COR-L47 (cell line): ENCODE data around the gene RAB5A.
"Not testable (repeated sequence)": the region's sequence is repeated elsewhere in the genome, so short reads cannot be mapped to it uniquely, and the experiment has no call there.

Source experiments
- DNase-seq: peaks from one replicate; lab custom pipeline; 2025; lab: John Stamatoyannopoulos, UW

Gene RAB5A

GRCh38 chr3:19946832-19947548, at the start of gene RAB5A:
Gene RAB5A (plus strand): TSS chr3:19947097. CDS start chr3:19950899, 3,802 bp downstream.
- DNase-seq: peak; percentile 83

- DNase-seq: no peak
Observed at GRCh38 chr3:19898721-19899120, 48.2 kb upstream of the RAB5A start.

- DNase-seq: no peak
Observed at GRCh38 chr3:19899264-19899663, 47.6 kb upstream of the RAB5A start.

GRCh38 chr3:19899833-19900232, 47.1 kb upstream of the RAB5A start:
- not testable (repeated sequence) for DNase-seq

- DNase-seq: no peak
Observed at GRCh38 chr3:19901337-19901736, 45.6 kb upstream of the RAB5A start.

- DNase-seq: no peak
Observed at GRCh38 chr3:19901918-19902317, 45.0 kb upstream of the RAB5A start.

- DNase-seq: no peak
Observed at GRCh38 chr3:19903649-19904048, 43.2 kb upstream of the RAB5A start.

GRCh38 chr3:19907523-19907922, 39.4 kb upstream of the RAB5A start:
- DNase-seq: no peak

GRCh38 chr3:19911452-19911851, 35.4 kb upstream of the RAB5A start:
- no peak for DNase-seq

GRCh38 chr3:19917167-19917566, 29.7 kb upstream of the RAB5A start:
- no peak for DNase-seq

GRCh38 chr3:19920401-19921080, 26.4 kb upstream of the RAB5A start:
- DNase-seq: no peak

- DNase-seq: no peak
Observed at GRCh38 chr3:19931180-19931692, 15.7 kb upstream of the RAB5A start.

- DNase-seq: no peak
Observed at GRCh38 chr3:19931767-19932188, 15.1 kb upstream of the RAB5A start.

- no peak for DNase-seq
Observed at GRCh38 chr3:19932422-19932821, 14.5 kb upstream of the RAB5A start.

- DNase-seq: peak; percentile 21
Observed at GRCh38 chr3:19934098-19934566, 12.8 kb upstream of the RAB5A start, which contains the start of gene EFHB. Gene EFHB (minus strand): TSS chr3:19934217. CDS start chr3:19934018, 199 bp downstream.

GRCh38 chr3:19937459-19938294, 9.2 kb upstream of the RAB5A start:
- no peak for DNase-seq

- no peak for DNase-seq
Observed at GRCh38 chr3:19938295-19938627, 8.6 kb upstream of the RAB5A start.

GRCh38 chr3:19940643-19941042, 6.3 kb upstream of the RAB5A start:
- no peak for DNase-seq

GRCh38 chr3:19945534-19945933, 1.4 kb upstream of the RAB5A start:
- no peak for DNase-seq

- no peak for DNase-seq
Observed at GRCh38 chr3:19945969-19946831, 697 bp upstream of the RAB5A start.

- DNase-seq: no peak
Observed at GRCh38 chr3:19947549-19948225, 790 bp downstream of the RAB5A start.
